Duodenal mucosa (tissue), 2 donors: ENCODE data around the gene WDR48.

Experiments
- H3K27ac ChIP-seq: one replicate; pipeline ENCODE4 v1.7.0; 2013; ENCODE audit warnings: low read depth, low read length
- H3K27me3 ChIP-seq, 2 donors: one replicate each; pipeline ENCODE4 v1.7.0; 2013; ENCODE audit warnings: low read length in 2 of 2, control low read depth in 1 of 2; ENCODE audit not compliant: insufficient read depth in 2 of 2, control insufficient read depth in 1 of 2
- H3K36me3 ChIP-seq, 2 donors: one replicate each; pipeline ENCODE4 v1.7.0; 2013; ENCODE audit warnings: low read length in 2 of 2, control low read depth in 1 of 2; ENCODE audit not compliant: insufficient read depth in 2 of 2, control insufficient read depth in 1 of 2
- H3K4me1 ChIP-seq, 2 donors: one replicate each; pipeline ENCODE4 v1.7.0; 2013; ENCODE audit warnings: low read length in 2 of 2, control low read depth in 1 of 2; ENCODE audit not compliant: insufficient read depth in 2 of 2, control insufficient read depth in 1 of 2
- H3K4me3 ChIP-seq, 2 donors: one replicate each; pipeline ENCODE4 v1.7.0; 2013; ENCODE audit warnings: low read length in 2 of 2, low read depth in 1 of 2
- H3K9ac ChIP-seq, 2 donors: one replicate each; pipeline ENCODE4 v1.7.0; 2013; ENCODE audit warnings: low read length in 2 of 2, low read depth in 1 of 2
- H3K9me3 ChIP-seq, 2 donors: one replicate each; pipeline ENCODE4 v1.7.0; 2013; ENCODE audit warnings: low read length in 2 of 2, control low read depth in 1 of 2; ENCODE audit not compliant: control insufficient read depth in 1 of 2

The WDR48 gene

GRCh38 chr3:39144095-39144747 lies 92.4 kb downstream of the WDR48 start:
- Histone ChIP-seq H3K9ac (no peak overlapping the region), H3K4me1 (peaks cover 65 to 77% of the 10 kb centered on the region in 2 donors), H3K9me3 (no peaks in the 10 kb centered on the region), H3K4me3 (no peak overlapping the region), H3K27me3 (no peaks in the 10 kb centered on the region), H3K27ac (no peak overlapping the region), H3K36me3 (peaks cover 30 to 32% of the 10 kb centered on the region in 2 donors)

- peaks cover 30 to 32% of the 10 kb centered on the region in 2 donors for H3K36me3 ChIP-seq
- H3K4me3 ChIP-seq, result no peak overlapping the region
- peaks cover 72 to 83% of the 10 kb centered on the region in 2 donors for H3K4me1 ChIP-seq
- no peaks in the 10 kb centered on the region for H3K27me3 ChIP-seq
- H3K9ac ChIP-seq, result no peak overlapping the region
- no peak overlapping the region for H3K27ac ChIP-seq
- H3K9me3 ChIP-seq, result no peaks in the 10 kb centered on the region
Measured at GRCh38 chr3:39144748-39145380, 93.0 kb downstream of the WDR48 start.

GRCh38 chr3:39146083-39146501 lies 94.3 kb downstream of the WDR48 start:
- Histone ChIP-seq H3K4me3 (no peak overlapping the region), H3K36me3 (peaks cover 30 to 32% of the 10 kb centered on the region in 2 donors), H3K9me3 (no peaks in the 10 kb centered on the region), H3K27me3 (no peaks in the 10 kb centered on the region), H3K27ac (peak overlapping the region; percentile 76), H3K4me1 (peaks cover 74 to 84% of the 10 kb centered on the region in 2 donors), H3K9ac (peak overlapping the region in 1 of 2 donors; percentile 42)
